K562 (cell line): ENCODE results near the gene S1PR1. TPM values are rescaled to one million over a fixed set of nuclear protein-coding genes. Genes with fewer than 3 reads are reported as not detected.

Source experiments
- ATAC-seq: fragments of 200-7000 bp; cut with Tn5 transposase; 3 replicates; pipeline ENCODE4 v1.9.1; 2020; ENCODE audit warnings: moderate library complexity
- BruUV-seq: library from RNA; stranded (reverse); fragments of 400-500 nt; replicated peaks from 2 replicates; lab custom pipeline; 2021; lab: Mats Ljungman, UMichigan
- CTCF ChIA-PET: fragments of 300-600 bp; formaldehyde crosslinking; extraction: SDS; loops from one replicate; lab custom pipeline; 2021; ENCODE audit warnings: low intra/inter-chr PET ratio; lab: Yijun Ruan, JAX
- POLR2A ChIA-PET: fragments of 300-600, 350-650 bp; sonication (Branson Sonifier 250); formaldehyde crosslinking; extraction: SDS; loops from one replicate; lab custom pipeline; 2021; ENCODE audit warnings: antibody characterized with exemption, inconsistent platforms; lab: Yijun Ruan, JAX
- DNase-seq, 4 experiments: peaks; one replicate each; pipeline versions ENCODE4 v3.0.0 to v3.0.0-alpha.2; 2011 to 2018; ENCODE audit warnings: low spot score in 3 of 4, mixed read lengths in 3 of 4; ENCODE audit errors: extremely low read depth in 1 of 4
- FAIRE-seq: peaks from 2 replicates; lab custom pipeline; 2011; peaks lifted over from hg19 to GRCh38; lab: Jason Lieb, UNC
- H2AFZ ChIP-seq: 2 replicates; pipeline ENCODE4 v1.6.0; 2011; ENCODE audit warnings: low read depth, low read length, control low read depth, inconsistent platforms
- H3K27ac ChIP-seq: fragments of 200-600 bp; 3 replicates; pipeline ENCODE4 v1.8.0; 2011; ENCODE audit warnings: low read depth, mild to moderate bottlenecking, control low read depth, inconsistent platforms, low read length, moderate library complexity, mixed read lengths; ENCODE audit errors: extremely low read depth
- H3K27me3 ChIP-seq, 2 experiments: fragments of 300-600 bp in 1 of 2; 2 replicates in 1 of 2; 3 replicates in 1 of 2; pipeline versions ENCODE4 v1.6.0 to v1.8.0; 2011; ENCODE audit warnings: inconsistent platforms in 2 of 2, low read length in 2 of 2, mild to moderate bottlenecking in 1 of 2, mixed read lengths in 1 of 2, moderate library complexity in 1 of 2; ENCODE audit not compliant: control insufficient read depth in 2 of 2, insufficient read depth in 2 of 2
- H3K36me3 ChIP-seq: fragments of 300-600 bp; 3 replicates; pipeline ENCODE4 v1.8.0; 2011; ENCODE audit warnings: mild to moderate bottlenecking, low read length, inconsistent platforms; ENCODE audit not compliant: control insufficient read depth, insufficient read depth
- H3K4me1 ChIP-seq, 2 experiments: fragments of 200-600 bp in 1 of 2; replicated peaks in 1 of 2; 2 replicates in 1 of 2; 3 replicates in 1 of 2; pipeline versions ENCODE4 v1.5.1 to v1.8.0; 2011; ENCODE audit warnings: inconsistent platforms in 2 of 2, low read length in 2 of 2, mild to moderate bottlenecking in 1 of 2, mixed read lengths in 1 of 2, moderate library complexity in 1 of 2; ENCODE audit not compliant: control insufficient read depth in 2 of 2, insufficient read depth in 2 of 2
- H3K4me2 ChIP-seq: 2 replicates; pipeline ENCODE4 v1.6.1; 2011; ENCODE audit warnings: low read length, control low read depth, inconsistent platforms, mixed read lengths; ENCODE audit not compliant: insufficient read depth
- H3K4me3 ChIP-seq: fragments of 200-600 bp; sonication (generic), shearing (Covaris generic); 2 replicates; pipeline ENCODE4 v1.5.1; 2016; ENCODE audit warnings: control low read depth, inconsistent platforms
- H3K79me2 ChIP-seq: fragments of 200-600 bp; 3 replicates; pipeline ENCODE4 v1.8.0; 2011; ENCODE audit warnings: low read length, inconsistent platforms; ENCODE audit not compliant: control insufficient read depth, insufficient read depth
- H3K9ac ChIP-seq, 2 experiments: 2 replicates each; pipeline versions ENCODE4 v1.6.0 to v1.6.1; 2011; ENCODE audit warnings: low read depth in 2 of 2, low read length in 2 of 2, control low read depth in 1 of 2, inconsistent platforms in 1 of 2, mild to moderate bottlenecking in 1 of 2, mixed read lengths in 1 of 2; ENCODE audit not compliant: insufficient read depth in 1 of 2
- H3K9me1 ChIP-seq: one replicate; pipeline ENCODE4 v1.6.0; 2011; ENCODE audit warnings: inconsistent platforms, mild to moderate bottlenecking, low read length, moderate library complexity; ENCODE audit not compliant: control insufficient read depth, insufficient read depth
- H3K9me3 ChIP-seq: replicated peaks from 2 replicates; pipeline ENCODE4 v1.5.1; 2011; ENCODE audit warnings: low read depth, low read length, inconsistent platforms; ENCODE audit not compliant: control insufficient read depth, insufficient read depth
- H4K20me1 ChIP-seq: replicated peaks from 2 replicates; pipeline ENCODE4 v1.6.1; 2011; ENCODE audit warnings: low read length, inconsistent platforms, mixed read lengths; ENCODE audit not compliant: control insufficient read depth, insufficient read depth
- CBFA2T2 ChIP-seq: fragments of 450-650 bp; conservative IDR thresholded peaks from 2 replicates; pipeline ENCODE4 v1.6.1; 2017; ENCODE audit warnings: mild to moderate bottlenecking
- MCM3 ChIP-seq: fragments of 450-650 bp; IDR thresholded peaks from 2 replicates; pipeline ENCODE4 v1.6.1; 2016
- RAD51 ChIP-seq: fragments of 450-650 bp; IDR thresholded peaks from 2 replicates; pipeline ENCODE4 v1.7.1; 2016; ENCODE audit warnings: low read depth, mild to moderate bottlenecking, borderline replicate concordance
- TFE3 ChIP-seq: fragments of 450-650 bp; formaldehyde crosslinking; IDR thresholded peaks from 2 replicates; pipeline ENCODE4 v1.4.0; 2020; ENCODE audit warnings: mild to moderate bottlenecking, mixed read lengths
- TOE1 ChIP-seq, 2 experiments: fragments of 450-650 bp in 1 of 2; sonication (generic) in 1 of 2; formaldehyde crosslinking in 1 of 2; IDR thresholded peaks; 2 replicates each; pipeline versions ENCODE4 v1.7.1 to v1.8.0; 2016 to 2022; ENCODE audit warnings: borderline replicate concordance in 2 of 2, mild to moderate bottlenecking in 2 of 2, antibody characterized with exemption in 1 of 2, inconsistent platforms in 1 of 2, low read depth in 1 of 2, missing genetic modification reagents in 1 of 2, moderate library complexity in 1 of 2
- USF2 ChIP-seq: sonication (generic); formaldehyde crosslinking; IDR thresholded peaks from 2 replicates; pipeline ENCODE4 v1.5.0; 2020; ENCODE audit warnings: missing genetic modification reagents
- ZNF134 ChIP-seq: fragments of 250-450 bp; sonication (Bioruptor Pico); conservative IDR thresholded peaks from 2 replicates; pipeline ENCODE4 v1.4.0; 2020
- WGBS: fragments of 100-300 bp; shearing (Covaris generic); methylation state at CpG from one replicate; pipeline ENCODE4 v1.1.6; 2016; ENCODE audit warnings: low coverage, mixed read lengths; ENCODE audit not compliant: insufficient coverage; ENCODE audit errors: missing lambda C conversion rate; 5-methylcytosine and 5-hydroxymethylcytosine counted together
- in situ Hi-C: fragments of 300-500 bp; cut with MboI; formaldehyde crosslinking; loops from 4 replicates; pipeline ENCODE4 v1.15.0; 2018; ENCODE audit warnings: inconsistent platforms, mixed read lengths
- intact Hi-C: fragments of 100-400 bp; cut with micrococcal nuclease; formaldehyde crosslinking; loops from 2 replicates; pipeline ENCODE4 v1.14.2; 2022
- polyA plus RNA-seq, 8 experiments: library from polyadenylated mRNA; depleted of rRNA in 4 of 8; stranded (reverse) in 5 of 8; unstranded in 3 of 8; fragments of >200 nt; fragmentation: Nextera tagmentation in 2 of 8; fragmentation: Illumina TruSeq in 1 of 8; extraction: Ambion mirVana in 2 of 8; extraction: Trizol in 1 of 8; gene quantifications; 2 replicates each; pipeline versions ENCODE4 v1.2.1 to v1.2.3, GENCODE V29; 2011 to 2014; ENCODE audit warnings: inconsistent platforms in 1 of 8, missing spikeins in 1 of 8
- total RNA-seq, 7 experiments: library from RNA; depleted of rRNA in 6 of 7; stranded (reverse); fragments of >200 nt in 6 of 7; fragmentation: Illumina TruSeq in 2 of 7; extraction: Trizol in 2 of 7; gene quantifications; 2 replicates each; pipeline versions ENCODE4 v1.2.1 to v1.2.3, GENCODE V29; 2011 to 2021; ENCODE audit warnings: low replicate concordance in 1 of 7

Gene S1PR1
- total and polyA plus RNA-seq, 9 of the 15 experiments (the other 6 are each of a cell fraction or from before 2014, with no cell fraction given) = 0.22 to 1.2 (median 0.43) TPM

- BruUV-seq = no TSS peak
- TF ChIP-seq USF2 (CRISPR knock-in tag) (peak; percentile 52), TFE3 (CRISPR knock-in tag) (peak; percentile 89), TOE1 (IDR thresholded peaks at IDR 0.05; ENCODE audit: borderline replicate concordance) (peak; percentile 64; the same call in 1 of the 2 replicates), TOE1 (CRISPR knock-in tag; IDR thresholded peaks at IDR 0.05; ENCODE audit: borderline replicate concordance, low read depth) (no peak), RAD51 (peak; percentile 83), MCM3 (no peak), CBFA2T2 (peak; percentile 41; the same call in 1 of the 2 replicates), ZNF134 (CRISPR knock-in tag) (no peak)
- DNase-seq (no peak), ATAC-seq (no peak), FAIRE-seq (no peak)
- ChIA-PET POLR2A (interaction anchor here (1.2 to 1.4 kb wide), 2 partner anchors 19 to 213 kb away, joined by 3 to 4 read pairs; no protein-coding TSS in a partner anchor), CTCF (no interaction called here)
- Histone ChIP-seq H3K27ac (no peak overlapping the region), H3K9me3 (no peaks in the 10 kb centered on the region), H3K9me1 (no peaks in the 10 kb centered on the region), H3K79me2 (no peaks in the 10 kb centered on the region), H4K20me1 (no peaks in the 10 kb centered on the region), H3K27me3 (no peaks in the 10 kb centered on the region), H3K36me3 (no peaks in the 10 kb centered on the region), H3K4me1 (no peaks in the 10 kb centered on the region; a peak in 1 of 5 replicates), H3K9ac (no peak overlapping the region), H2AFZ (no peak overlapping the region), H3K4me3 (no peak overlapping the region), H3K4me2 (no peak overlapping the region)
- in situ Hi-C loops = no loop called here
- 11% methylated on average over 2 of the region's 2 CpGs for WGBS
- intact Hi-C loops = no loop called here
These were observed 9.0 kb upstream of the S1PR1 start for GRCh38 chr1:101227837-101228236.
